HepG2 (cell line): ENCODE data around the gene CNTRL. TPM values are rescaled to one million over a fixed set of nuclear protein-coding genes. Genes with fewer than 3 reads are reported as not detected.

Experiments used
- CHD2 ChIP-seq: IDR thresholded peaks from 2 replicates; pipeline ENCODE4 v1.6.1; 2011; ENCODE audit warnings: low read depth, low read length, improper control_type of control experiment
- ESRRA ChIP-seq: sonication (generic); formaldehyde crosslinking; IDR thresholded peaks from 2 replicates; pipeline ENCODE4 v1.5.1; 2020; ENCODE audit warnings: mild to moderate bottlenecking, low read depth, missing genetic modification reagents
- HMG20B ChIP-seq: conservative IDR thresholded peaks from 2 replicates; pipeline ENCODE4 v1.6.1; 2016; ENCODE audit warnings: missing genetic modification reagents, missing compliant biosample characterization
- KAT7 ChIP-seq: IDR thresholded peaks from 2 replicates; pipeline ENCODE4 v1.6.1; 2018; ENCODE audit warnings: borderline replicate concordance, missing compliant biosample characterization
- MLXIP ChIP-seq: sonication (generic); formaldehyde crosslinking; IDR thresholded peaks from 2 replicates; pipeline ENCODE4 v1.9.0; 2021; ENCODE audit warnings: missing genetic modification reagents, borderline replicate concordance
- MTA1 ChIP-seq: sonication (generic); formaldehyde crosslinking; IDR thresholded peaks from 2 replicates; pipeline ENCODE4 v1.4.0; 2020; ENCODE audit warnings: missing genetic modification reagents, mild to moderate bottlenecking, borderline replicate concordance
- MXI1 ChIP-seq: IDR thresholded peaks from 3 replicates; pipeline ENCODE4 v1.6.1; 2012; ENCODE audit warnings: low read depth, low read length, inconsistent platforms, borderline replicate concordance
- RARA ChIP-seq: IDR thresholded peaks from 2 replicates; pipeline ENCODE4 v1.6.1; 2016; ENCODE audit warnings: missing genetic modification reagents, missing compliant biosample characterization
- RFXAP ChIP-seq: sonication (generic); formaldehyde crosslinking; IDR thresholded peaks from 2 replicates; pipeline ENCODE4 v1.4.0; 2020; ENCODE audit warnings: missing genetic modification reagents, borderline replicate concordance
- SALL1 ChIP-seq: sonication (generic); formaldehyde crosslinking; IDR thresholded peaks from 2 replicates; pipeline ENCODE4 v1.8.0; 2022; ENCODE audit warnings: mild to moderate bottlenecking, missing genetic modification reagents
- SRF ChIP-seq: IDR thresholded peaks from 2 replicates; pipeline ENCODE4 v1.6.1; 2011; ENCODE audit warnings: mild to moderate bottlenecking, low read depth, low read length, moderate library complexity
- SSRP1 ChIP-seq: IDR thresholded peaks from 2 replicates; pipeline ENCODE4 v1.6.1; 2016; ENCODE audit warnings: control low read depth
- STAG1 ChIP-seq: sonication (generic); formaldehyde crosslinking; IDR thresholded peaks from 2 replicates; pipeline ENCODE4 v1.4.0; 2020; ENCODE audit warnings: missing genetic modification reagents
- TCF7 ChIP-seq: sonication (generic); IDR thresholded peaks from 2 replicates; pipeline ENCODE4 v1.6.1; 2016; ENCODE audit warnings: antibody characterized with exemption, low read depth
- ZIK1 ChIP-seq: sonication (generic); formaldehyde crosslinking; IDR thresholded peaks from 2 replicates; pipeline ENCODE4 v1.5.0; 2020; ENCODE audit warnings: mild to moderate bottlenecking, low read depth, missing genetic modification reagents, borderline replicate concordance
- ZNF142 ChIP-seq: sonication (generic); formaldehyde crosslinking; IDR thresholded peaks from 2 replicates; pipeline ENCODE4 v1.4.0; 2020; ENCODE audit warnings: missing genetic modification reagents
- ZNF7 ChIP-seq: IDR thresholded peaks from 2 replicates; pipeline ENCODE4 v1.6.1; 2016; ENCODE audit warnings: missing biosample characterization, missing genetic modification reagents
- ZNF780A ChIP-seq: sonication (generic); formaldehyde crosslinking; IDR thresholded peaks from 2 replicates; pipeline ENCODE4 v1.8.0; 2022; ENCODE audit warnings: mild to moderate bottlenecking, missing genetic modification reagents, moderate library complexity
- polyA plus RNA-seq, 8 experiments: library from polyadenylated mRNA; depleted of rRNA in 3 of 8; stranded (reverse) in 7 of 8; unstranded in 1 of 8; fragments of >200 nt; fragmentation: Illumina TruSeq in 4 of 8; extraction: Trizol in 4 of 8; gene quantifications; 2 replicates each; pipeline versions ENCODE4 v1.2.1 to v1.2.3, GENCODE V29; 2011 to 2016; ENCODE audit warnings: low read depth in 4 of 8, missing spikeins in 1 of 8, mixed read lengths in 1 of 8; ENCODE audit not compliant: insufficient read depth in 1 of 8
- total RNA-seq, 5 experiments: library from RNA; depleted of rRNA; stranded (reverse); fragments of >200 nt; fragmentation: Illumina TruSeq; extraction: Trizol; gene quantifications; 2 replicates each; pipeline ENCODE4 v1.2.3, GENCODE V29; 2016; ENCODE audit warnings: low read depth in 1 of 5
- TF ChIP-seq, protein P1 (sequence below): IDR thresholded peaks from 2 replicates; pipeline ENCODE4 v1.6.1; 2016; ENCODE audit warnings: mild to moderate bottlenecking
- TF ChIP-seq, protein P2 (sequence below): sonication (generic); formaldehyde crosslinking; IDR thresholded peaks from 2 replicates; pipeline ENCODE4 v1.4.0; 2020; ENCODE audit warnings: missing genetic modification reagents, low read depth, mild to moderate bottlenecking, borderline replicate concordance

Gene CNTRL
- total and polyA plus RNA-seq, 2 of the 13 experiments (the other 11 are each of a cell fraction or from before 2014, with no cell fraction given), result 7.5 to 11.8 TPM

DNA sequence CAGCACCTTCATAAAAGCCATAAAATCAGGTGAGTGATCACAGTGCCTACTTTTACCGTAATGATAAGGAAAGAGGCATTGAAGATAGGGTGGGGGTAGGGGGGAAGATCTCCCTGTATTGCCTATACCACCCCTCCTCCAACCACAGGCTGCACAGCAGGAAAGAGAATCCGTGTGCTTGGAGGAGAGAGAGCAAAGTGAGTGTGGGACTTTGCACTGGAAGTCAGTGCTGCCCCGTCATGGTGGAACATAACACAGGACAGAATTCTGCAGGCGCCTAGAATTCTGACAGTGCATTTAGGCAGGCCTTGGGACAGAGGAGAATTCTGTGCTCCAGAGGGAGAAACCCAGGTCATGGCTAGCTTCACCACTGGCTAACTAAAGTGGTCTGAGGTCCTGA lies 21.2 kb upstream of the CNTRL start (continued):
- TF ChIP-seq, protein P1, sequence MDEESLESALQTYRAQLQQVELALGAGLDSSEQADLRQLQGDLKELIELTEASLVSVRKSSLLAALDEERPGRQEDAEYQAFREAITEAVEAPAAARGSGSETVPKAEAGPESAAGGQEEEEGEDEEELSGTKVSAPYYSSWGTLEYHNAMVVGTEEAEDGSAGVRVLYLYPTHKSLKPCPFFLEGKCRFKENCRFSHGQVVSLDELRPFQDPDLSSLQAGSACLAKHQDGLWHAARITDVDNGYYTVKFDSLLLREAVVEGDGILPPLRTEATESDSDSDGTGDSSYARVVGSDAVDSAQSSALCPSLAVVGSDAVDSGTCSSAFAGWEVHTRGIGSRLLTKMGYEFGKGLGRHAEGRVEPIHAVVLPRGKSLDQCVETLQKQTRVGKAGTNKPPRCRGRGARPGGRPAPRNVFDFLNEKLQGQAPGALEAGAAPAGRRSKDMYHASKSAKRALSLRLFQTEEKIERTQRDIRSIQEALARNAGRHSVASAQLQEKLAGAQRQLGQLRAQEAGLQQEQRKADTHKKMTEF (CRISPR knock-in tag), result 0 out of 2 replicates have a peak, but pooled peaks have one; percentile 22
- TF ChIP-seq STAG1 (CRISPR knock-in tag), result peak; percentile 32; the same call in 1 of the 2 replicates
- no peak for TF ChIP-seq MLXIP (CRISPR knock-in tag)
- peak; percentile 70; the same call in 1 of the 2 replicates for TF ChIP-seq HMG20B
- no peak for TF ChIP-seq ZNF142 (CRISPR knock-in tag)
- 0 out of 2 replicates have a peak, but pooled peaks have one; percentile 24 for TF ChIP-seq MTA1 (CRISPR knock-in tag)
- TF ChIP-seq KAT7 (CRISPR knock-in tag), result 0 out of 2 replicates have a peak, but pooled peaks have one; percentile 61
- peak; percentile 68 for TF ChIP-seq RARA (CRISPR knock-in tag)
- TF ChIP-seq ZNF7 (CRISPR knock-in tag), result 0 out of 2 replicates have a peak, but pooled peaks have one; percentile 18
- TF ChIP-seq ESRRA (CRISPR knock-in tag), result peak; percentile 45; the same call in 1 of the 2 replicates
- TF ChIP-seq RFXAP, result peak; percentile 63; the same call in 1 of the 2 replicates
- TF ChIP-seq, protein P2, sequence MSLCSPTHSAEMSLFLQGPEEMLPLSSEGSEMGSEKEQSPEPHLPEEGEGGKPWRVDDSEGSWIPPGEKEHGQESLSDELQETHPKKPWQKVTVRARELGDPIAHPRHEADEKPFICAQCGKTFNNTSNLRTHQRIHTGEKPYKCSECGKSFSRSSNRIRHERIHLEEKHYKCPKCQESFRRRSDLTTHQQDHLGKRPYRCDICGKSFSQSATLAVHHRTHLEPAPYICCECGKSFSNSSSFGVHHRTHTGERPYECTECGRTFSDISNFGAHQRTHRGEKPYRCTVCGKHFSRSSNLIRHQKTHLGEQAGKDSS (CRISPR knock-in tag), result 0 out of 2 replicates have a peak, but pooled peaks have one; percentile 60
- TF ChIP-seq TCF7, result 0 out of 2 replicates have a peak, but pooled peaks have one; percentile 17
- TF ChIP-seq SALL1 (CRISPR knock-in tag), result peak; percentile 93
- TF ChIP-seq SSRP1 (CRISPR knock-in tag), result peak; percentile 60; the same call in 1 of the 2 replicates
- TF ChIP-seq SRF, result no peak
- 0 out of 2 replicates have a peak, but pooled peaks have one; percentile 26 for TF ChIP-seq ZNF780A
- TF ChIP-seq ZIK1 (CRISPR knock-in tag), result no peak
- no peak for TF ChIP-seq MXI1
- peak; percentile 47; the same call in 1 of the 2 replicates for TF ChIP-seq CHD2
